ENCODE measurements around the gene CCDC93. TPM values are rescaled to one million over a fixed set of nuclear protein-coding genes. Genes with fewer than 3 reads are reported as not detected.

Gene CCDC93
- total RNA-seq, 1 experiment from 2014 or later = 31.5 TPM

- in situ Hi-C loops (cut with HindIII; ENCODE audit: low pct_unique_long_range_greater_than_20kb, low sequenced_read_pairs) (no loop called here), intact Hi-C loops (cut with micrococcal nuclease; ENCODE audit: unreplicated experiment) (no loop called here)
- BruUV-seq (replicated peaks) = no TSS peak
- Histone ChIP-seq H3K36me3 (ENCODE audit: control insufficient read depth, insufficient read depth, low read length) (no peaks in the 10 kb centered on the region), H3K9me3 (ENCODE audit: control insufficient read depth, insufficient read depth, low read depth, low read length) (no peaks in the 10 kb centered on the region), H3K4me3 (ENCODE audit: low read depth in 2 of 2, low read length in 2 of 2) (no peak overlapping the region), H3K27ac (ENCODE audit: low read length) (no peak overlapping the region), H3K27me3 (ENCODE audit: control insufficient read depth, insufficient read depth, low read length) (no peaks in the 10 kb centered on the region), H3K4me1 (ENCODE audit: control insufficient read depth, insufficient read depth, low read length) (no peaks in the 10 kb centered on the region)
- ChIA-PET POLR2A (no interaction called here), CTCF (no interaction called here)
- ATAC-seq (no peak), DNase-seq (ENCODE audit: low read depth, low spot score) (no peak)
- TF ChIP-seq SIN3A (IDR thresholded peaks at IDR 0.05; ENCODE audit: borderline replicate concordance, insufficient read depth, low read depth, low read length) (no peak), CTCF (IDR thresholded peaks at IDR 0.05) (no peak)
These were observed 134.9 kb downstream of the CCDC93 start for GRCh38 chr2:117879003-117879402.

GRCh38 chr2:117875786-117876185 lies 138.1 kb downstream of the CCDC93 start:
- no peak overlapping the region for H3K4me3 ChIP-seq (ENCODE audit: low read depth in 2 of 2, low read length in 2 of 2)
- ChIA-PET POLR2A (no interaction called here), CTCF (interaction anchor here (0.7 kb wide), 2 partner anchors 37 to 180 kb away, joined by 5 to 9 read pairs; no protein-coding TSS in a partner anchor)
- TF ChIP-seq TCF7L2 (IDR thresholded peaks at IDR 0.05; ENCODE audit: low read depth, low read length) (no peak), SIN3A (IDR thresholded peaks at IDR 0.05; ENCODE audit: borderline replicate concordance, insufficient read depth, low read depth, low read length) (no peak), REST (IDR thresholded peaks at IDR 0.05; ENCODE audit: insufficient read depth in 1 of 2, low read depth in 2 of 2, low read length in 1 of 2) (no peak), POLR2AphosphoS5 (IDR thresholded peaks at IDR 0.05; ENCODE audit: low read depth, low read length) (no peak), CTCF (IDR thresholded peaks at IDR 0.05) (no peak)
- in situ Hi-C loops (cut with HindIII; ENCODE audit: low pct_unique_long_range_greater_than_20kb, low sequenced_read_pairs) = no loop called here
- no peaks in the 10 kb centered on the region for H3K27me3 ChIP-seq (ENCODE audit: control insufficient read depth, insufficient read depth, low read length)
- intact Hi-C loops (cut with micrococcal nuclease; ENCODE audit: unreplicated experiment) = no loop called here
- no peak for ATAC-seq
- no peaks in the 10 kb centered on the region for H3K36me3 ChIP-seq (ENCODE audit: control insufficient read depth, insufficient read depth, low read length)
- no peaks in the 10 kb centered on the region for H3K9me3 ChIP-seq (ENCODE audit: control insufficient read depth, insufficient read depth, low read depth, low read length)
- H3K4me1 ChIP-seq (ENCODE audit: control insufficient read depth, insufficient read depth, low read length) = no peaks in the 10 kb centered on the region
- no TSS peak for BruUV-seq (replicated peaks)
- no peak for DNase-seq (ENCODE audit: low read depth, low spot score)
- H3K27ac ChIP-seq (ENCODE audit: low read length) = no peak overlapping the region

Other genes with a start within 250 kb of the CCDC93 start
- gene DDX18, start 199.4 kb downstream of the CCDC93 start, total RNA-seq (2021; ENCODE audit: unreplicated experiment) = 82.0 TPM
- 9.9 TPM for gene INSIG2, start 74.4 kb upstream of the CCDC93 start, total RNA-seq (2021; ENCODE audit: unreplicated experiment)